GM12878 (cell line): ENCODE data around the gene REPS1. TPM values are rescaled to one million over a fixed set of nuclear protein-coding genes. Genes with fewer than 3 reads are reported as not detected.

ENCODE experiments used
- ATAC-seq: fragments of 200-7000 bp; cut with Tn5 transposase; 3 replicates; pipeline ENCODE4 v1.9.1; 2020; ENCODE audit warnings: mild to moderate bottlenecking, moderate library complexity
- BruUV-seq: library from RNA; stranded (reverse); fragments of 400-500 nt; replicated peaks from 2 replicates; lab custom pipeline; 2021; lab: Mats Ljungman, UMichigan
- CTCF ChIA-PET: fragments of 300-600 bp; sonication (Branson Sonifier 250); formaldehyde crosslinking; extraction: SDS; loops from one replicate; lab custom pipeline; 2021; ENCODE audit warnings: inconsistent platforms; lab: Yijun Ruan, JAX
- POLR2A ChIA-PET: fragments of 350-600 bp; formaldehyde crosslinking; extraction: SDS; loops from one replicate; lab custom pipeline; 2021; ENCODE audit warnings: inconsistent platforms; lab: Charles Lee
- RAD21 ChIA-PET: fragments of 300-600 bp; sonication (Branson Sonifier 250); formaldehyde crosslinking; loops from one replicate; lab custom pipeline; 2023; ENCODE audit warnings: antibody characterized with exemption; ENCODE audit not compliant: unreplicated experiment; lab: Charles Lee
- SMC1A ChIA-PET: fragments of 300-600 bp; sonication (Branson Sonifier 250); formaldehyde crosslinking; loops from one replicate; lab custom pipeline; 2023; ENCODE audit not compliant: unreplicated experiment, uncharacterized antibody; lab: Charles Lee
- DNase-seq: peaks from one replicate; pipeline ENCODE4 v3.0.0-alpha.2; 2011; ENCODE audit warnings: low read depth, low spot score
- FAIRE-seq: peaks from 3 replicates; lab custom pipeline; 2011; peaks lifted over from hg19 to GRCh38; lab: Jason Lieb, UNC
- H2AFZ ChIP-seq: 2 replicates; pipeline ENCODE4 v1.6.0; 2011; ENCODE audit warnings: low read depth, low read length, control low read depth; ENCODE audit not compliant: control insufficient read depth
- H3K27ac ChIP-seq: 2 replicates; pipeline ENCODE4 v1.5.1; 2011; ENCODE audit warnings: control low read depth; ENCODE audit not compliant: control insufficient read depth, insufficient read depth
- H3K27me3 ChIP-seq, 2 experiments: replicated peaks in 1 of 2; 2 replicates each; pipeline versions ENCODE4 v1.6.0 to v1.6.1; 2011; ENCODE audit warnings: low read length in 1 of 2; ENCODE audit not compliant: control insufficient read depth in 2 of 2, insufficient read depth in 2 of 2
- H3K36me3 ChIP-seq, 2 experiments: 2 replicates each; pipeline ENCODE4 v1.5.1; 2011; ENCODE audit warnings: low read length in 1 of 2; ENCODE audit not compliant: control insufficient read depth in 2 of 2, insufficient read depth in 2 of 2
- H3K4me1 ChIP-seq: 2 replicates; pipeline ENCODE4 v1.6.1; 2011; ENCODE audit warnings: mild to moderate bottlenecking, low read length, moderate library complexity, mixed read lengths; ENCODE audit not compliant: control insufficient read depth, insufficient read depth
- H3K4me2 ChIP-seq: 2 replicates; pipeline ENCODE4 v1.6.0; 2011; ENCODE audit warnings: control low read depth; ENCODE audit not compliant: control insufficient read depth, insufficient read depth
- H3K4me3 ChIP-seq: fragments of 200-600 bp; sonication (generic); 2 replicates; pipeline ENCODE4 v1.5.1; 2016
- H3K79me2 ChIP-seq: 2 replicates; pipeline ENCODE4 v1.6.0; 2011; ENCODE audit warnings: low read length; ENCODE audit not compliant: control insufficient read depth, insufficient read depth
- H3K9ac ChIP-seq: 2 replicates; pipeline ENCODE4 v1.8.0; 2011; ENCODE audit warnings: low read length, control low read depth, mixed read lengths; ENCODE audit not compliant: control insufficient read depth, insufficient read depth
- H3K9me3 ChIP-seq: replicated peaks from 3 replicates; pipeline ENCODE4 v1.5.1; 2011; ENCODE audit warnings: mild to moderate bottlenecking, low read length; ENCODE audit not compliant: control insufficient read depth, insufficient read depth
- H4K20me1 ChIP-seq: 2 replicates; pipeline ENCODE4 v1.6.0; 2011; ENCODE audit not compliant: control insufficient read depth, insufficient read depth
- NFYB ChIP-seq: IDR thresholded peaks from 2 replicates; pipeline ENCODE4 v1.6.1; 2011; ENCODE audit warnings: low read depth, mild to moderate bottlenecking, low read length, improper control_type of control experiment, moderate library complexity; ENCODE audit not compliant: insufficient read depth
- RUNX3 ChIP-seq: IDR thresholded peaks from 2 replicates; pipeline ENCODE4 v1.6.1; 2012; ENCODE audit warnings: low read length, inconsistent platforms
- ZBTB40 ChIP-seq: fragments of 450-650 bp; IDR thresholded peaks from 2 replicates; pipeline ENCODE4 v1.6.1; 2016; ENCODE audit warnings: mild to moderate bottlenecking, moderate library complexity, borderline replicate concordance
- WGBS: methylation state at CpG from one replicate; pipeline ENCODE4 v1.1.6; 2016; ENCODE audit warnings: low lambda C conversion rate; ENCODE audit not compliant: insufficient replicate concordance, insufficient coverage; ENCODE audit errors: missing lambda C conversion rate; 5-methylcytosine and 5-hydroxymethylcytosine counted together
- in situ Hi-C: fragments of 300-500 bp; cut with MboI; formaldehyde crosslinking; loops from 9 replicates; pipeline ENCODE4 v1.14.3; 2018; ENCODE audit warnings: mixed read lengths
- intact Hi-C: fragments of 100-400 bp; cut with micrococcal nuclease; formaldehyde crosslinking; loops from one replicate; pipeline ENCODE4 v1.14.2; 2022; ENCODE audit not compliant: unreplicated experiment
- polyA plus RNA-seq, 11 experiments: library from polyadenylated mRNA; depleted of rRNA in 4 of 11; unstranded in 6 of 11; stranded (reverse) in 5 of 11; fragments of >200 nt; fragmentation: Nextera tagmentation in 4 of 11; fragmentation: Illumina TruSeq in 1 of 11; extraction: Ambion mirVana in 4 of 11; extraction: Trizol in 1 of 11; gene quantifications; 1 replicate in 1 of 11; 2 replicates in 10 of 11; pipeline versions ENCODE4 v1.2.1 to v1.2.3, GENCODE V29; 2011 to 2016; ENCODE audit warnings: inconsistent platforms in 2 of 11, missing spikeins in 2 of 11, low read depth in 1 of 11
- total RNA-seq, 4 experiments: library from RNA; depleted of rRNA in 3 of 4; stranded (reverse); fragments of >200 nt in 3 of 4; fragmentation: Illumina TruSeq in 1 of 4; extraction: Trizol in 1 of 4; gene quantifications; 2 replicates each; pipeline versions ENCODE4 v1.2.1 to v1.2.3, GENCODE V29; 2013 to 2021

Gene REPS1
- total and polyA plus RNA-seq, 10 of the 15 experiments (the other 5 are each of a cell fraction or from before 2014, with no cell fraction given): 13.7 to 59.3 (median 31.7) TPM

GRCh38 chr6:139008117-139008516, 20.1 kb upstream of the REPS1 start:
- H3K9ac ChIP-seq: no peak overlapping the region
- no peak overlapping the region for H3K4me3 ChIP-seq
- FAIRE-seq: no peak
- H3K36me3 ChIP-seq: no peaks in the 10 kb centered on the region
- H3K4me1 ChIP-seq: no peaks in the 10 kb centered on the region
- H3K9me3 ChIP-seq: no peaks in the 10 kb centered on the region
- ATAC-seq: no peak
- no peak overlapping the region for H3K4me2 ChIP-seq
- H3K79me2 ChIP-seq: no peaks in the 10 kb centered on the region
- ChIA-PET CTCF (interaction anchor here (1.2 kb wide), 1 partner anchor 117 kb away, joined by 3 read pairs; no protein-coding TSS in a partner anchor), SMC1A (no interaction called here), RAD21 (no interaction called here), POLR2A (no interaction called here)
- in situ Hi-C loops (no loop called here), intact Hi-C loops (no loop called here)
- H4K20me1 ChIP-seq: no peaks in the 10 kb centered on the region
- DNase-seq: no peak
- no peaks in the 10 kb centered on the region for H3K27me3 ChIP-seq
- no peak for TF ChIP-seq RUNX3
- TF ChIP-seq ZBTB40: no peak
- no peak for TF ChIP-seq NFYB
- no peak overlapping the region for H3K27ac ChIP-seq
- BruUV-seq: no TSS peak
- WGBS: 75% methylated on average over 9 of the region's 9 CpGs
- no peak overlapping the region for H2AFZ ChIP-seq
